ENCODE results near the gene ERBB4.

GRCh38 chr2:212032536-212033219, 505.9 kb downstream of the ERBB4 start:
- no peak for TF ChIP-seq GATA2 (IDR thresholded peaks at IDR 0.05; ENCODE audit: low read depth, low read length)
- TF ChIP-seq GATA3 (IDR thresholded peaks at IDR 0.05; ENCODE audit: low read depth, low read length), result no peak

All from SH-SY5Y (cell line).